ENCODE results near the gene ONECUT3. TPM values are rescaled to one million over a fixed set of nuclear protein-coding genes. Genes with fewer than 3 reads are reported as not detected.

The ONECUT3 gene
- total and polyA plus RNA-seq, 9 of the 15 experiments (the other 6 are each of a cell fraction or from before 2014, with no cell fraction given) = not detected

GRCh38 chr19:1747285-1748114 is 5.8 kb upstream of the ONECUT3 start (continued):
- no peak for TF ChIP-seq ARID3B (CRISPR knock-in tag; IDR thresholded peaks at IDR 0.05; ENCODE audit: borderline replicate concordance)
- TF ChIP-seq NCOA1 (IDR thresholded peaks at IDR 0.05; ENCODE audit: low read depth) = no peak; the same call in 1 of the 2 replicates
- no peak for TF ChIP-seq RBM14 (IDR thresholded peaks at IDR 0.05; ENCODE audit: borderline replicate concordance, insufficient read depth, low read depth, low read length)
- no peak for TF ChIP-seq RFX7 (CRISPR knock-in tag; IDR thresholded peaks at IDR 0.05)
- no peak for TF ChIP-seq ELK3 (CRISPR knock-in tag; IDR thresholded peaks at IDR 0.05)
- no peak for TF ChIP-seq CHD1 (IDR thresholded peaks at IDR 0.05; ENCODE audit: low read length)
- TF ChIP-seq CREB3L1 (IDR thresholded peaks at IDR 0.05; ENCODE audit: borderline replicate concordance, low read depth) = no peak
- no peak for TF ChIP-seq NCOA2 (IDR thresholded peaks at IDR 0.05; ENCODE audit: partially characterized antibody in 2 of 2)
- TF ChIP-seq BACH1 (tag; IDR thresholded peaks at IDR 0.05) = no peak
- peak in 1 of 2 experiments; percentile 61 for TF ChIP-seq AFF1 (IDR thresholded peaks at IDR 0.05; ENCODE audit: low read depth in 1 of 2, partially characterized antibody in 2 of 2)
- TF ChIP-seq ZNF408 (CRISPR knock-in tag; IDR thresholded peaks at IDR 0.05; ENCODE audit: low read depth) = no peak
- no peak for TF ChIP-seq ZNF75A (CRISPR knock-in tag; IDR thresholded peaks at IDR 0.05)
- TF ChIP-seq RHOXF2B (CRISPR knock-in tag; conservative IDR thresholded peaks at IDR 0.05) = no peak
- 0 out of 2 replicates have a peak, but pooled peaks have one; percentile 30 for TF ChIP-seq OTX1 (CRISPR knock-in tag; IDR thresholded peaks at IDR 0.05)
- TF ChIP-seq MBD1 (CRISPR knock-in tag; IDR thresholded peaks at IDR 0.05) = no peak
- no peak for TF ChIP-seq ZNF224 (CRISPR knock-in tag; IDR thresholded peaks at IDR 0.05)
- no peak for TF ChIP-seq TAF15 (IDR thresholded peaks at IDR 0.05; ENCODE audit: low read depth, low read length)
